Upper lobe of right lung (tissue), 1 donor: ENCODE results near the gene GMDS. TPM values are rescaled to one million over a fixed set of nuclear protein-coding genes. Genes with fewer than 3 reads are reported as not detected.

ENCODE experiments used
- ATAC-seq: fragments of 200-7000 bp; cut with Tn5 transposase; one replicate; pipeline ENCODE4 v1.9.1; 2020; ENCODE audit warnings: mild to moderate bottlenecking, moderate library complexity
- DNase-seq: peaks from one replicate; pipeline ENCODE4 v3.0.0-alpha.2; 2020
- H3K27ac ChIP-seq: fragments of 200-600 bp; one replicate; pipeline ENCODE4 v1.8.0; 2022
- H3K27me3 ChIP-seq: fragments of 200-600 bp; one replicate; pipeline ENCODE4 v1.8.0; 2022; ENCODE audit warnings: mild to moderate bottlenecking
- H3K36me3 ChIP-seq: fragments of 200-600 bp; one replicate; pipeline ENCODE4 v1.8.0; 2022
- H3K4me1 ChIP-seq: fragments of 200-600 bp; one replicate; pipeline ENCODE4 v1.8.0; 2022
- H3K4me3 ChIP-seq: fragments of 200-600 bp; one replicate; pipeline ENCODE4 v1.8.0; 2022; ENCODE audit warnings: mild to moderate bottlenecking
- H3K9me3 ChIP-seq: fragments of 200-600 bp; one replicate; pipeline ENCODE4 v1.8.0; 2022
- intact Hi-C: fragments of 100-400 bp; cut with DNase I; formaldehyde crosslinking; loops from one replicate; pipeline ENCODE4 v1.11.0; 2022
- total RNA-seq: library from RNA; stranded (reverse); fragmentation: NEBNext Ultra II Directional; extraction: Animal tissue kit (Norgen Biotek cat#: 25700); gene quantifications from one replicate; pipeline ENCODE4 v1.2.1, GENCODE V29; 2021
- TF ChIP-seq, protein P1 (sequence below): fragments of 200-600 bp; IDR thresholded peaks from one replicate; pipeline ENCODE4 v1.8.0; 2022; ENCODE audit warnings: antibody characterized with exemption
- donor health status: DM: no; HTN: yes; CAD: no; lungs with severe emphysema.

Gene GMDS
- total RNA-seq, 1 donor from 2014 or later, result 12.2 TPM

DNA sequence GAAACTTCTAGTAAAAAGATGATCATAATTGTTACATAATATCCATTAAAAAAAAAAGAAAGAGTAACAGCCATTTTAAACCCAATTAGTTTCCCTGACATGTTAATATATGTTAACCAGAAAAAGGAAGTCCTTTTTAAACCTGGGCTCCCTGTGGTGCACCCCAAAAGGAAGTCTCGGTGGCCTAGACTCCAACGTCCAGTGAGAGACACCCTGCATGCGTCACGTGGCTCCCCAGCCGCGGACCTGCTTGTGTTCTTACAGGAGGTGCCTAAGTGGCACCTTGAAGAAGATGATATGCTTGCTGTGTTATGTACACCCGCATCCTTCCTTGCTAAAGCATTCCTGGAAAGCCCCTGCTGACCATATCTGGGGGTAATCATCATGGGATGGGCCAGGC lies 585.6 kb downstream of the GMDS start:
- Histone ChIP-seq H3K27me3 (no peaks in the 10 kb centered on the region), H3K4me3 (no peak overlapping the region), H3K36me3 (no peaks in the 10 kb centered on the region), H3K27ac (no peak overlapping the region), H3K4me1 (no peaks in the 10 kb centered on the region), H3K9me3 (no peaks in the 10 kb centered on the region)
- TF ChIP-seq, protein P1, sequence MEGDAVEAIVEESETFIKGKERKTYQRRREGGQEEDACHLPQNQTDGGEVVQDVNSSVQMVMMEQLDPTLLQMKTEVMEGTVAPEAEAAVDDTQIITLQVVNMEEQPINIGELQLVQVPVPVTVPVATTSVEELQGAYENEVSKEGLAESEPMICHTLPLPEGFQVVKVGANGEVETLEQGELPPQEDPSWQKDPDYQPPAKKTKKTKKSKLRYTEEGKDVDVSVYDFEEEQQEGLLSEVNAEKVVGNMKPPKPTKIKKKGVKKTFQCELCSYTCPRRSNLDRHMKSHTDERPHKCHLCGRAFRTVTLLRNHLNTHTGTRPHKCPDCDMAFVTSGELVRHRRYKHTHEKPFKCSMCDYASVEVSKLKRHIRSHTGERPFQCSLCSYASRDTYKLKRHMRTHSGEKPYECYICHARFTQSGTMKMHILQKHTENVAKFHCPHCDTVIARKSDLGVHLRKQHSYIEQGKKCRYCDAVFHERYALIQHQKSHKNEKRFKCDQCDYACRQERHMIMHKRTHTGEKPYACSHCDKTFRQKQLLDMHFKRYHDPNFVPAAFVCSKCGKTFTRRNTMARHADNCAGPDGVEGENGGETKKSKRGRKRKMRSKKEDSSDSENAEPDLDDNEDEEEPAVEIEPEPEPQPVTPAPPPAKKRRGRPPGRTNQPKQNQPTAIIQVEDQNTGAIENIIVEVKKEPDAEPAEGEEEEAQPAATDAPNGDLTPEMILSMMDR, result no peak
- no peak for ATAC-seq
- intact Hi-C loops, result no loop called here
- no peak for DNase-seq

DNA sequence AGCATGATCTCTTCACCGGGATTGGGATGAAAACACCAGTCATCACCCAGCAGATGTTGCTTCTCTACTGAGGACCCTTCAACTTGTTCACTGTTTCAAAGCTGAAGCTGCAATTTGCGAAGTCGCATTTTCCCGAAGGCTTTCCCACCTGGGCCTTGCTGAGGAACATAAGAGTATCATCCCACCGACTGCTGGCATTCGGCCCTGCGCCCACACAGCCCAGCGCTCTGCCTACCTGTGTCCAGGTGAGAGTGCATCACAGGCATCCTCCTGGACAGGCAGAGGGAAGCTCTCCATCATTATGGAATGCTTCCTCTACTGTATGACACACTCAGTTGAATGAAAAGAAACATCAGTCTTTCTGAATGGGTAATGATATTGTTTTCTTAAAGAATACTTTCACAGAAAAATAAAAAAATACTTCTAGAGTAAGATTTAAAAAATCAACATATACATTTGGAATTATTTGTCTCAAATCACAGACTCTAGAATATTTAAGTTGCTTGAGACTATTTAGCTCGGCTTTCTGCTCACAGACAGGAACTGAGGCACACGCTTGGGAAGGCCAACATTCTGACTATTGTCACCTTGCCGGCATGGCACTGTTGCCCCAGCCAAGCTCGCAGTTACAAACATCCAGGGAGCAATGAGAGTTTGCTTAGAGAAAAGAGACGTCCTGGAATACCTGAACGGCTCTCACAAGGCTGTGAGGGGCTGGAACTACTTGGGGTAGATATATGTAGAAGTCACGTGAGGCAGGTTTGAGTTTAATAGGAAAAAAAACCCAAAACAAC lies 587.0 kb downstream of the GMDS start:
- ATAC-seq (no peak), DNase-seq (no peak)
- no peaks in the 10 kb centered on the region for H3K27me3 ChIP-seq
- intact Hi-C loops, result no loop called here
- no peak overlapping the region for H3K4me3 ChIP-seq
- TF ChIP-seq, protein P1, result no peak
- H3K9me3 ChIP-seq, result no peaks in the 10 kb centered on the region
- H3K4me1 ChIP-seq, result no peaks in the 10 kb centered on the region
- no peak overlapping the region for H3K27ac ChIP-seq
- no peaks in the 10 kb centered on the region for H3K36me3 ChIP-seq

DNA sequence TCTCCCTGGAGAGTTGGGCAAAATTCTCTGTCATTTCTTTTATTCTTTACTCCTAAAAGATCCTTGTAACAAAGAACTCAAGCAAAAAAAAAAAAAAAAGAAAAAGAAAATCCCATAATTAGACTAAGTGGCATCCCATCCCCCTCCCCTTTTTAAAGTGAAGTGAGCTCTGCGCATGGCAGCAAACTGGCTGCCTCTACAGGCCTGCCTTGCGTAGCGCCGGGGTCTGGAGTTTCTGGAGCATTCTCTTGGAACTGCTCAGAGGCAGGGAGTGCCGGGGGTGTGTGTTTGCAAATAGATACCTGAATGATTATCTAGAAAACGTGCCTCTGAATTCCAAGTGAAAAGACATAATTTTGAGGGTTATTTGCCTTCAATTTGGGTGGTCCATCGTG lies 587.6 kb downstream of the GMDS start:
- H3K4me3 ChIP-seq, result no peak overlapping the region
- H3K9me3 ChIP-seq, result no peaks in the 10 kb centered on the region
- TF ChIP-seq, protein P1, result no peak
- no peaks in the 10 kb centered on the region for H3K27me3 ChIP-seq
- no peak for ATAC-seq
- no peak overlapping the region for H3K27ac ChIP-seq
- H3K36me3 ChIP-seq, result no peaks in the 10 kb centered on the region
- DNase-seq, result no peak
- no peaks in the 10 kb centered on the region for H3K4me1 ChIP-seq
- intact Hi-C loops, result no loop called here

DNA sequence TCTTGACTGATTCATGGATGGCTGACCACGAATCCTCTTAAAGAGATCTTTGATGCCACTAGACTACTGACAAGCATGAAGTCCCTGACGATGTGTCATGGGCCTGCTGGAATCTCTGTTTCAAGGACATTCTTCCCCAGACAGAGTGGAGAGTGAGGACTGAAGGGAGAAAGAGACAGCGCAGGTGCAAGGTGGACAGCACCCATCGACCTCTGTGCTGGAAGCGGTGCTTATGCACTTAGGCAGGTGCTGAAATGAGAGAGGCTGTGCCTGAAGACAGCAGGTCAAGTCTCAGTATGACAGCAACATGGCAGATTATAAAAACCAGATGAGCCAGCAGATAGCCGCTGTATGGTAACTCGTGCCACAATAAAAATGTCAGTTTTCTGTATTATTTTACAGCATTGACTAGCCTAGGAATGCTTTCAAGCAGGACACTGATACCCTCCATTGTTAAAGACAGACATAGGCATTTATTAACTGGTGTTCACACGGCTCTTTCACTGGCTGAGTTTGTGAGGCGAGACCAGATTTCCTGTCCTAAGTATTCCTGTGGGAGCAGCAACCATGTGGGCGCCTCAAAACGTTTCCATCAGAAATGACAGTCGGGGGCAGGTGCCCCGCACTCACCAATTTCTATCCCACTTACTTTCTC lies 588.2 kb downstream of the GMDS start:
- DNase-seq (no peak), ATAC-seq (no peak)
- Histone ChIP-seq H3K27ac (no peak overlapping the region), H3K4me1 (no peaks in the 10 kb centered on the region), H3K4me3 (no peak overlapping the region), H3K9me3 (no peaks in the 10 kb centered on the region), H3K36me3 (no peaks in the 10 kb centered on the region), H3K27me3 (no peaks in the 10 kb centered on the region)
- TF ChIP-seq, protein P1, result no peak
- intact Hi-C loops, result no loop called here

DNA sequence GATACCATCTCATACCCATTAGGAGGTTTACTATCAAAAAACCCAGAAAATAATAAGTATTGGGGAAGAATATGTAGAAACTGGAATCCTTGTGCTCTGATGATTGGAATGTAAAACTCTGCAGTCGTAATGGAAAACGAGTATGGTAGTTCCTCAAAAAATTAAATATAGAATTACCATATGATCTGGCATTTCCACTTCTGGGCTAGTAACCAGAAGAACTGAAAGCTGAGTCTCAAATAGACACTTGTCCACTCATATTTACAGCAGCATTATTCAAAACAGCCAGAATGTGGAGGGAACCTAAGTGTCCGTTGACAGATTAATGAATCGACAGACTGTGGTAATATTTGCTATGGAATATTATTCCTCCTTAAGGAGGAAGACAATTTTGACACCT lies 591.4 kb downstream of the GMDS start:
- intact Hi-C loops, result no loop called here
- H3K27ac ChIP-seq, result no peak overlapping the region
- TF ChIP-seq, protein P1, result no peak
- H3K4me1 ChIP-seq, result no peaks in the 10 kb centered on the region
- H3K36me3 ChIP-seq, result no peaks in the 10 kb centered on the region
- no peaks in the 10 kb centered on the region for H3K27me3 ChIP-seq
- ATAC-seq (no peak), DNase-seq (no peak)
- H3K4me3 ChIP-seq, result no peak overlapping the region
- no peaks in the 10 kb centered on the region for H3K9me3 ChIP-seq
